ENCODE data around the gene PICK1. TPM values are rescaled to one million over a fixed set of nuclear protein-coding genes. Genes with fewer than 3 reads are reported as not detected.

The PICK1 gene
- total and polyA plus RNA-seq, 10 of the 15 experiments (the other 5 are each of a cell fraction or from before 2014, with no cell fraction given) = 0.07 to 19.2 (median 10.9) TPM

DNA sequence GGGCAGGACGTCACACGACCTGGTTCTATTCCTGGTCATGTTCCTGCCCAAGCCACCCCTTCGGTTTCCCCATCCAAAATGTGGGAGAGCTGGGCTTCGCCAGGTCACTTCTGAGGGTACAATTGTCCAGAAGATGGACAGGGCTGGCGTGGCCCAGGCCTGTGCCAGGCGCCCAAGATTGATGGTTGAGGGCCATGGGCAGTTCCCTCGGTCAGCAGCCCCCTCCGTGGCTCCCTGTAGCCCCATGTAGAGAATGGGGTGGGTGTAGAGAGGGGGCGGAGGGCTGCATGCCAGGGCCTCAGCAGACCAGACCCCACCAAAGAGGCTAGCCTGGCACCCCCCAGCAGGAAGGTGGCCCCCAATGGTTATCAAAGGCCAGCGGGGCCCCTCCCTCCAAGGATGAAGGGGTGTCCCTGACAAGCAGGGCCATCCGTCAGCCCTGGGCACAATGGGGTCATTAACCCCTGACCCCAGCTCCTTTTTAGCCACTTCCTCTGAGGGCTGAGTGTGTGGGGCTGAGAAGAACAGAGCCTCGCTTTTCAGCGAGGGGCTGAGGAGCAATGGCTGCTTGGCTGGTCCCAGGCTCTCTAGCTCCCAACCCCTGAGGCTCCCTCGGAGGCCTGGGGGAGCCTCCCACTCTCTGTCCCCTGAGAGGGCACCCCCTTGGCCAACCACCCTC, 11.0 kb upstream of the PICK1 start:
- ChIA-PET RAD21 (ENCODE audit: unreplicated experiment) (no interaction called here), CTCF (no interaction called here), SMC1A (ENCODE audit: uncharacterized antibody, unreplicated experiment) (interaction anchor here (0.6 kb wide), 1 partner anchor 9 kb away, joined by 3 read pairs; no protein-coding TSS in a partner anchor), POLR2A (no interaction called here)
- no peak for FAIRE-seq
- H3K4me1 ChIP-seq (ENCODE audit: control insufficient read depth, insufficient read depth, low read length) = no peaks in the 10 kb centered on the region
- no peaks in the 10 kb centered on the region for H3K36me3 ChIP-seq (ENCODE audit: control insufficient read depth in 2 of 2, insufficient read depth in 2 of 2, low read length in 1 of 2)
- H3K27ac ChIP-seq (ENCODE audit: control insufficient read depth, insufficient read depth) = no peak overlapping the region
- no peaks in the 10 kb centered on the region for H4K20me1 ChIP-seq (ENCODE audit: control insufficient read depth, insufficient read depth)
- intact Hi-C loops (cut with micrococcal nuclease; ENCODE audit: unreplicated experiment) = no loop called here
- no peaks in the 10 kb centered on the region for H3K9me3 ChIP-seq (replicated peaks; ENCODE audit: control insufficient read depth, insufficient read depth, low read length)
- H2AFZ ChIP-seq (ENCODE audit: control insufficient read depth, low read depth, low read length) = no peak overlapping the region
- WGBS (ENCODE audit: insufficient coverage, insufficient replicate concordance, low lambda C conversion rate, missing lambda C conversion rate) = 28% methylated on average over 14 of the region's 14 CpGs
- TF ChIP-seq SIN3A (IDR thresholded peaks at IDR 0.05; ENCODE audit: low read depth, low read length) (no peak), KAT2A (conservative IDR thresholded peaks at IDR 0.05; ENCODE audit: control insufficient read depth, low read depth, low read length) (no peak), ASH2L (IDR thresholded peaks at IDR 0.05; ENCODE audit: borderline replicate concordance, low read depth) (no peak)
- TF ChIP-seq, protein P1, sequence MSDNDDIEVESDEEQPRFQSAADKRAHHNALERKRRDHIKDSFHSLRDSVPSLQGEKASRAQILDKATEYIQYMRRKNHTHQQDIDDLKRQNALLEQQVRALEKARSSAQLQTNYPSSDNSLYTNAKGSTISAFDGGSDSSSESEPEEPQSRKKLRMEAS (IDR thresholded peaks at IDR 0.05; ENCODE audit: low read depth, low read length) = no peak
- TF ChIP-seq, protein P2, sequence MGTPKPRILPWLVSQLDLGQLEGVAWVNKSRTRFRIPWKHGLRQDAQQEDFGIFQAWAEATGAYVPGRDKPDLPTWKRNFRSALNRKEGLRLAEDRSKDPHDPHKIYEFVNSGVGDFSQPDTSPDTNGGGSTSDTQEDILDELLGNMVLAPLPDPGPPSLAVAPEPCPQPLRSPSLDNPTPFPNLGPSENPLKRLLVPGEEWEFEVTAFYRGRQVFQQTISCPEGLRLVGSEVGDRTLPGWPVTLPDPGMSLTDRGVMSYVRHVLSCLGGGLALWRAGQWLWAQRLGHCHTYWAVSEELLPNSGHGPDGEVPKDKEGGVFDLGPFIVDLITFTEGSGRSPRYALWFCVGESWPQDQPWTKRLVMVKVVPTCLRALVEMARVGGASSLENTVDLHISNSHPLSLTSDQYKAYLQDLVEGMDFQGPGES (IDR thresholded peaks at IDR 0.05) = no peak
- TF ChIP-seq, protein P3, sequence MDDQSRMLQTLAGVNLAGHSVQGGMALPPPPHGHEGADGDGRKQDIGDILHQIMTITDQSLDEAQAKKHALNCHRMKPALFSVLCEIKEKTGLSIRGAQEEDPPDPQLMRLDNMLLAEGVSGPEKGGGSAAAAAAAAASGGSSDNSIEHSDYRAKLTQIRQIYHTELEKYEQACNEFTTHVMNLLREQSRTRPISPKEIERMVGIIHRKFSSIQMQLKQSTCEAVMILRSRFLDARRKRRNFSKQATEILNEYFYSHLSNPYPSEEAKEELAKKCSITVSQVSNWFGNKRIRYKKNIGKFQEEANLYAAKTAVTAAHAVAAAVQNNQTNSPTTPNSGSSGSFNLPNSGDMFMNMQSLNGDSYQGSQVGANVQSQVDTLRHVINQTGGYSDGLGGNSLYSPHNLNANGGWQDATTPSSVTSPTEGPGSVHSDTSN (IDR thresholded peaks at IDR 0.05; ENCODE audit: insufficient replicate concordance, low read depth, low read length) = no peak
- no peaks in the 10 kb centered on the region; a peak in 2 of 4 replicates for H3K27me3 ChIP-seq (replicated peaks in 1 of 2; ENCODE audit: control insufficient read depth in 2 of 2, insufficient read depth in 2 of 2, low read length in 1 of 2)
- H3K79me2 ChIP-seq (ENCODE audit: control insufficient read depth, insufficient read depth, low read length) = no peaks in the 10 kb centered on the region
- no peak overlapping the region for H3K4me2 ChIP-seq (ENCODE audit: control insufficient read depth, insufficient read depth)
- H3K4me3 ChIP-seq = no peak overlapping the region
- no peak for DNase-seq (ENCODE audit: low read depth, low spot score)
- BruUV-seq (replicated peaks) = no TSS peak
- no peak for ATAC-seq
- H3K9ac ChIP-seq (ENCODE audit: control insufficient read depth, insufficient read depth, low read length) = no peak overlapping the region
- in situ Hi-C loops (cut with MboI) = no loop called here
